H1 (cell line): Measurements from ENCODE around the gene PTPN1. TPM values are rescaled to one million over a fixed set of nuclear protein-coding genes. Genes with fewer than 3 reads are reported as not detected.

Experiments used
- ASH2L ChIP-seq: fragments of 200-600, 300-600 bp; sonication (generic); IDR thresholded peaks from one replicate; pipeline ENCODE4 v1.7.1; 2017; ENCODE audit warnings: low read length
- BCL11A ChIP-seq, 2 experiments: IDR thresholded peaks; one replicate each; pipeline ENCODE4 v1.6.1; 2011; ENCODE audit warnings: low read depth in 2 of 2, low read length in 2 of 2, mild to moderate bottlenecking in 2 of 2
- HDAC6 ChIP-seq: IDR thresholded peaks from one replicate; pipeline ENCODE4 v1.7.1; 2012; ENCODE audit warnings: low read depth, mild to moderate bottlenecking, inconsistent platforms, low read length, moderate library complexity
- RFX5 ChIP-seq: IDR thresholded peaks from 2 replicates; pipeline ENCODE4 v1.6.1; 2011; ENCODE audit warnings: low read depth, low read length, improper control_type of control experiment, borderline replicate concordance
- polyA plus RNA-seq, 7 experiments: library from polyadenylated mRNA; depleted of rRNA in 3 of 7; stranded (reverse) in 5 of 7; unstranded in 2 of 7; fragments of >200 nt in 5 of 7; fragments of 200-250 nt in 2 of 7; gene quantifications; 1 replicate in 5 of 7; 2 replicates in 1 of 7; 4 replicates in 1 of 7; pipeline versions ENCODE4 v1.2.1 to v1.2.3, GENCODE V29; 2011 to 2013; ENCODE audit warnings: missing spikeins in 2 of 7, mixed read lengths in 2 of 7
- total RNA-seq: library from RNA; stranded (reverse); fragmentation: NEBNext Ultra II Directional; extraction: Animal tissue kit (Norgen Biotek cat#: 25700); gene quantifications from 2 replicates; pipeline ENCODE4 v1.2.1, GENCODE V29; 2021
- TF ChIP-seq, protein P1 (sequence below): fragments of 300-600 bp; sonication (generic); IDR thresholded peaks from 2 replicates; pipeline ENCODE4 v1.7.1; 2012; ENCODE audit warnings: low read length, moderate library complexity, mild to moderate bottlenecking, inconsistent platforms; ENCODE audit not compliant: insufficient replicate concordance

PTPN1 gene
- total and polyA plus RNA-seq, 2 of the 8 experiments (the other 6 are each of a cell fraction or from before 2014, with no cell fraction given), result 18.6 to 32.1 TPM

DNA sequence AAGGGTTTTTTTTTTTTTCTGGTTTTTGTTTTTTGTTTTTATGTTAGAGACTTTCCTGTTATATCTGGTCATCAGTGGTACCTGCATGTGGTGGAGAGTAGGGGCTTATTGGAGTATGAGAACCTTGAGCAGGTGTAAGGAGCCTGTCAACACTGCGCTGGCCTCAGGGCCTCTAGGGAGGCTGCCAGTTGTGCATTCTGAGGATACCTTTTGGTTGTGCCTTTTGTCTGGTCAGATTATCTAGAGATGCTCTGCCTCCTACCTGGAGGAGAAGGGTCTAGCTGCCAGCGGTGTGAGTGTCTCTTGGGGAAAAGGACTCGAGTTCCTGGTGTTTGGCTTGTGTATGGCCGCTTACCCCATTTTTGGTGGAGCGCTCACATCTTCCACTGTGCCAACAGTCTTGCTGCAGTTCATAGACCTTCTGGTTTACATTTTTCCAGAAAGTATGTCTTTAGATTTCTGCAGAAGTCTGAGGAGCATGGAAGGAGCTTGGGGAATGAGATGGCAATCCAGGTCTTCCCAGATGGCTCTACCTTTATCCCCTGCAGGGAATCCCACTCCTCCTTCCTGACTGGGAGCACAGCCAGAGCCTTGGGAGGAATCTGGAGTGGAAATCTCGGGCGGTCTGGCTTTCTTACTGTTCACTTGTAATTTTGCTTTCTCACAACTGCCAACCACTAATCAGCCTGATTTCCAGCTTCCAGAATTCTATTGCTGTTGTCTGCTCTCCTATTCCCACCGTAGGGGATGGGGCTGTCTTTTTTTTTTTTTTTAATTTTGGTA is 49.9 kb downstream of the PTPN1 start (continued):
- TF ChIP-seq, protein P1, sequence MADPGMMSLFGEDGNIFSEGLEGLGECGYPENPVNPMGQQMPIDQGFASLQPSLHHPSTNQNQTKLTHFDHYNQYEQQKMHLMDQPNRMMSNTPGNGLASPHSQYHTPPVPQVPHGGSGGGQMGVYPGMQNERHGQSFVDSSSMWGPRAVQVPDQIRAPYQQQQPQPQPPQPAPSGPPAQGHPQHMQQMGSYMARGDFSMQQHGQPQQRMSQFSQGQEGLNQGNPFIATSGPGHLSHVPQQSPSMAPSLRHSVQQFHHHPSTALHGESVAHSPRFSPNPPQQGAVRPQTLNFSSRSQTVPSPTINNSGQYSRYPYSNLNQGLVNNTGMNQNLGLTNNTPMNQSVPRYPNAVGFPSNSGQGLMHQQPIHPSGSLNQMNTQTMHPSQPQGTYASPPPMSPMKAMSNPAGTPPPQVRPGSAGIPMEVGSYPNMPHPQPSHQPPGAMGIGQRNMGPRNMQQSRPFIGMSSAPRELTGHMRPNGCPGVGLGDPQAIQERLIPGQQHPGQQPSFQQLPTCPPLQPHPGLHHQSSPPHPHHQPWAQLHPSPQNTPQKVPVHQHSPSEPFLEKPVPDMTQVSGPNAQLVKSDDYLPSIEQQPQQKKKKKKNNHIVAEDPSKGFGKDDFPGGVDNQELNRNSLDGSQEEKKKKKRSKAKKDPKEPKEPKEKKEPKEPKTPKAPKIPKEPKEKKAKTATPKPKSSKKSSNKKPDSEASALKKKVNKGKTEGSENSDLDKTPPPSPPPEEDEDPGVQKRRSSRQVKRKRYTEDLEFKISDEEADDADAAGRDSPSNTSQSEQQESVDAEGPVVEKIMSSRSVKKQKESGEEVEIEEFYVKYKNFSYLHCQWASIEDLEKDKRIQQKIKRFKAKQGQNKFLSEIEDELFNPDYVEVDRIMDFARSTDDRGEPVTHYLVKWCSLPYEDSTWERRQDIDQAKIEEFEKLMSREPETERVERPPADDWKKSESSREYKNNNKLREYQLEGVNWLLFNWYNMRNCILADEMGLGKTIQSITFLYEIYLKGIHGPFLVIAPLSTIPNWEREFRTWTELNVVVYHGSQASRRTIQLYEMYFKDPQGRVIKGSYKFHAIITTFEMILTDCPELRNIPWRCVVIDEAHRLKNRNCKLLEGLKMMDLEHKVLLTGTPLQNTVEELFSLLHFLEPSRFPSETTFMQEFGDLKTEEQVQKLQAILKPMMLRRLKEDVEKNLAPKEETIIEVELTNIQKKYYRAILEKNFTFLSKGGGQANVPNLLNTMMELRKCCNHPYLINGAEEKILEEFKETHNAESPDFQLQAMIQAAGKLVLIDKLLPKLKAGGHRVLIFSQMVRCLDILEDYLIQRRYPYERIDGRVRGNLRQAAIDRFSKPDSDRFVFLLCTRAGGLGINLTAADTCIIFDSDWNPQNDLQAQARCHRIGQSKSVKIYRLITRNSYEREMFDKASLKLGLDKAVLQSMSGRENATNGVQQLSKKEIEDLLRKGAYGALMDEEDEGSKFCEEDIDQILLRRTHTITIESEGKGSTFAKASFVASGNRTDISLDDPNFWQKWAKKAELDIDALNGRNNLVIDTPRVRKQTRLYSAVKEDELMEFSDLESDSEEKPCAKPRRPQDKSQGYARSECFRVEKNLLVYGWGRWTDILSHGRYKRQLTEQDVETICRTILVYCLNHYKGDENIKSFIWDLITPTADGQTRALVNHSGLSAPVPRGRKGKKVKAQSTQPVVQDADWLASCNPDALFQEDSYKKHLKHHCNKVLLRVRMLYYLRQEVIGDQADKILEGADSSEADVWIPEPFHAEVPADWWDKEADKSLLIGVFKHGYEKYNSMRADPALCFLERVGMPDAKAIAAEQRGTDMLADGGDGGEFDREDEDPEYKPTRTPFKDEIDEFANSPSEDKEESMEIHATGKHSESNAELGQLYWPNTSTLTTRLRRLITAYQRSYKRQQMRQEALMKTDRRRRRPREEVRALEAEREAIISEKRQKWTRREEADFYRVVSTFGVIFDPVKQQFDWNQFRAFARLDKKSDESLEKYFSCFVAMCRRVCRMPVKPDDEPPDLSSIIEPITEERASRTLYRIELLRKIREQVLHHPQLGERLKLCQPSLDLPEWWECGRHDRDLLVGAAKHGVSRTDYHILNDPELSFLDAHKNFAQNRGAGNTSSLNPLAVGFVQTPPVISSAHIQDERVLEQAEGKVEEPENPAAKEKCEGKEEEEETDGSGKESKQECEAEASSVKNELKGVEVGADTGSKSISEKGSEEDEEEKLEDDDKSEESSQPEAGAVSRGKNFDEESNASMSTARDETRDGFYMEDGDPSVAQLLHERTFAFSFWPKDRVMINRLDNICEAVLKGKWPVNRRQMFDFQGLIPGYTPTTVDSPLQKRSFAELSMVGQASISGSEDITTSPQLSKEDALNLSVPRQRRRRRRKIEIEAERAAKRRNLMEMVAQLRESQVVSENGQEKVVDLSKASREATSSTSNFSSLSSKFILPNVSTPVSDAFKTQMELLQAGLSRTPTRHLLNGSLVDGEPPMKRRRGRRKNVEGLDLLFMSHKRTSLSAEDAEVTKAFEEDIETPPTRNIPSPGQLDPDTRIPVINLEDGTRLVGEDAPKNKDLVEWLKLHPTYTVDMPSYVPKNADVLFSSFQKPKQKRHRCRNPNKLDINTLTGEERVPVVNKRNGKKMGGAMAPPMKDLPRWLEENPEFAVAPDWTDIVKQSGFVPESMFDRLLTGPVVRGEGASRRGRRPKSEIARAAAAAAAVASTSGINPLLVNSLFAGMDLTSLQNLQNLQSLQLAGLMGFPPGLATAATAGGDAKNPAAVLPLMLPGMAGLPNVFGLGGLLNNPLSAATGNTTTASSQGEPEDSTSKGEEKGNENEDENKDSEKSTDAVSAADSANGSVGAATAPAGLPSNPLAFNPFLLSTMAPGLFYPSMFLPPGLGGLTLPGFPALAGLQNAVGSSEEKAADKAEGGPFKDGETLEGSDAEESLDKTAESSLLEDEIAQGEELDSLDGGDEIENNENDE, result no peak
- no peak for TF ChIP-seq RFX5
- no peak for TF ChIP-seq ASH2L
- no peak for TF ChIP-seq HDAC6
- no peak for TF ChIP-seq BCL11A (IDR thresholded peaks at IDR 0.05; ENCODE audit: low read depth in 2 of 2, low read length in 2 of 2)
